Measurements from ENCODE around the gene PLEKHD1. TPM values are rescaled to one million over a fixed set of nuclear protein-coding genes. Genes with fewer than 3 reads are reported as not detected.

PLEKHD1 gene
- total RNA-seq, 4 donors from 2014 or later, result 0.14 to 0.16 TPM; not detected in 2

- Histone ChIP-seq H3K27ac (no peak overlapping the region), H3K9me3 (no peaks in the 10 kb centered on the region), H3K27me3 (no peaks in the 10 kb centered on the region), H3K36me3 (no peaks in the 10 kb centered on the region), H3K4me1 (peaks cover 0 to 5% (median 0%) of the 10 kb centered on the region in 4 donors), H3K4me3 (no peak overlapping the region)
- intact Hi-C loops (cut with DNase I; ENCODE audit: low total_unique reads) (no loop called here), in situ Hi-C loops (cut with MboI; ENCODE audit: low pct_ligation_motif_present in 1 of 4, low pct_unique_long_range_greater_than_20kb in 1 of 4, low sequenced_read_pairs in 3 of 4) (no loop called here)
- TF ChIP-seq POLR2A (IDR thresholded peaks at IDR 0.05), result no peak
- 83% methylated on average over 9 of the region's 9 CpGs; no CpG with 5 or more reads in 1 of the 2 donors for WGBS, 2 donors (ENCODE audit: low coverage in 1 of 2)
- no peak for DNase-seq
Measured at GRCh38 chr14:69528143-69528542, 43.6 kb downstream of the PLEKHD1 start.

DNA sequence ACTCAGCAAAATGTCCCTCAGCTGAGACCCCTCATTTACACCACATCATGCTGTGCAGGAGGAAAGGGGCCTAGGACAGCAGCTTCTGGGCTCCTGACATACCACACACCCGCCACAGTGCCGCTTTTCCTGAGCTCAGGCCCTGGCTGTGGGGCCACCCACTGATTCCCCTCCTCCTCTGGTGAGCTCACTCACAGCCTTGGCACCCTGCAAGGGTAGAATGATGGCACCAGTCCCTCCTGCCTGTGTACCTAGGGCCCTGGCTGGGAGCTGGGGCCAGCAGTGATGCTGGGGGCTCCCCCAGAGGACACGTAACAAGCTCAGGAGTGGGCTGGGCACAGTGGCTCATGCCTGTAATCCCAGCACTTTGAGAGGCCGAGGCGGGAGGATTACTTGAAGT is 44.4 kb downstream of the PLEKHD1 start:
- WGBS, 2 donors (ENCODE audit: low coverage in 1 of 2), result 86% methylated on average over 5 of the region's 5 CpGs; no CpG with 5 or more reads in 1 of the 2 donors
- H3K4me1 ChIP-seq, result peaks cover 0 to 5% (median 0%) of the 10 kb centered on the region in 4 donors
- in situ Hi-C loops (cut with MboI; ENCODE audit: low pct_ligation_motif_present in 1 of 4, low pct_unique_long_range_greater_than_20kb in 1 of 4, low sequenced_read_pairs in 3 of 4), result no loop called here
- intact Hi-C loops (cut with DNase I; ENCODE audit: low total_unique reads), result no loop called here
- H3K9me3 ChIP-seq, result no peaks in the 10 kb centered on the region
- no peaks in the 10 kb centered on the region for H3K36me3 ChIP-seq
- no peak for TF ChIP-seq CTCF (IDR thresholded peaks at IDR 0.05)
- TF ChIP-seq EP300 (IDR thresholded peaks at IDR 0.05; ENCODE audit: low read depth), result no peak
- TF ChIP-seq POLR2A (IDR thresholded peaks at IDR 0.05), result no peak
- no peak for DNase-seq
- H3K4me3 ChIP-seq, result no peak overlapping the region
- H3K27me3 ChIP-seq, result no peaks in the 10 kb centered on the region
- H3K27ac ChIP-seq, result no peak overlapping the region

DNA sequence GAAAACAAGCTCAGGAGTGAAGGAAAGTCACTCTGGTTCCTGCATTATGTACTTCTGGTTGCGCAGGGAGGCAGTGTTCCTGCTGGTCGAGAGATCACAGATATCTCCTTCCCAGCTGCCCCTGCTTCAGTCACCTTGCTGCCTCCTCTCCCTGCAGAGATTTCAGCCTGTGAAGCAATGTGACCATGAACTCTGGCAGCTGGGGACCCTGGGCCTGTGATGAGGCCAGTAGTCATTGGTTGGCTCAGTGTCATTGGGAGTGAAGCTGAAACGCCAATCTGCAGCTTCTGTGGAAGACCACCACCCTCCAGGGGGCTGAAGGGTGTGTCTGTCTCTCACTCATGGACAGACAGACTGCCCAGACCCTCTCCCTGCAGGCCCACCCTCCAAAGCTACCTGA is 45.0 kb downstream of the PLEKHD1 start:
- intact Hi-C loops (cut with DNase I; ENCODE audit: low total_unique reads) (no loop called here), in situ Hi-C loops (cut with MboI; ENCODE audit: low pct_ligation_motif_present in 1 of 4, low pct_unique_long_range_greater_than_20kb in 1 of 4, low sequenced_read_pairs in 3 of 4) (no loop called here)
- Histone ChIP-seq H3K36me3 (no peaks in the 10 kb centered on the region), H3K27ac (no peak overlapping the region), H3K4me1 (peaks cover 0 to 5% (median 0%) of the 10 kb centered on the region in 4 donors), H3K9me3 (no peaks in the 10 kb centered on the region), H3K4me3 (no peak overlapping the region), H3K27me3 (no peaks in the 10 kb centered on the region)
- no peak for DNase-seq
- WGBS, 2 donors (ENCODE audit: low coverage in 1 of 2), result 60 to 88% methylated on average over 1 to 2 of the region's 3 CpGs
- TF ChIP-seq CTCF (IDR thresholded peaks at IDR 0.05) (no peak), POLR2A (IDR thresholded peaks at IDR 0.05) (no peak), EP300 (IDR thresholded peaks at IDR 0.05; ENCODE audit: low read depth) (no peak), POLR2AphosphoS5 (IDR thresholded peaks at IDR 0.05) (no peak)

DNA sequence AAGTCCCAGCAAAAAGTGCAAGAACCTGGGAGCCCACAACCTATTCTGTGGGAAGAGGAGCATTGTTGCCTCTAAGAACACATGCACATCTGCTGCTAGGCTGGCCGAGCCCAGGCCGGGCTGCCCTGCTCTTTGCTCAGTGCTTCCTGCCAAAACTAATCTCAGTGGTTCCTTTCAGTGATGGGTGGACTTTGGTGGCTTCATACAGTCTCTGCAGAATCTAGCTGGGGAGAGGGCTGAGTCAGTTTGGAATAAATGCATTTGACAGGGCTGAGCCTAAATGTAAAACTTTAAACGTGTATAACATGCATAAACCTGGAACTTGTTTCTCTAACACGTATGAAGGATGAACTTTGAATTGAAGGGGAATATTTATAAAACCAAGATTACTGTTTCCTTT is 45.6 kb downstream of the PLEKHD1 start:
- Histone ChIP-seq H3K27me3 (no peaks in the 10 kb centered on the region), H3K9me3 (no peaks in the 10 kb centered on the region), H3K27ac (no peak overlapping the region), H3K36me3 (no peaks in the 10 kb centered on the region), H3K4me3 (no peak overlapping the region), H3K4me1 (peaks cover 0 to 5% (median 0%) of the 10 kb centered on the region in 4 donors)
- DNase-seq, result no peak
- in situ Hi-C loops (cut with MboI; ENCODE audit: low pct_ligation_motif_present in 1 of 4, low pct_unique_long_range_greater_than_20kb in 1 of 4, low sequenced_read_pairs in 3 of 4), result no loop called here
- 72 to 76% methylated on average over 3 to 4 of the region's 4 CpGs for WGBS, 2 donors (ENCODE audit: low coverage in 1 of 2)
- no peak for TF ChIP-seq EP300 (IDR thresholded peaks at IDR 0.05; ENCODE audit: low read depth)
- TF ChIP-seq POLR2A (IDR thresholded peaks at IDR 0.05), result no peak
- TF ChIP-seq CTCF (IDR thresholded peaks at IDR 0.05), result no peak
- no peak for TF ChIP-seq POLR2AphosphoS5 (IDR thresholded peaks at IDR 0.05)
- intact Hi-C loops (cut with DNase I; ENCODE audit: low total_unique reads), result no loop called here

DNA sequence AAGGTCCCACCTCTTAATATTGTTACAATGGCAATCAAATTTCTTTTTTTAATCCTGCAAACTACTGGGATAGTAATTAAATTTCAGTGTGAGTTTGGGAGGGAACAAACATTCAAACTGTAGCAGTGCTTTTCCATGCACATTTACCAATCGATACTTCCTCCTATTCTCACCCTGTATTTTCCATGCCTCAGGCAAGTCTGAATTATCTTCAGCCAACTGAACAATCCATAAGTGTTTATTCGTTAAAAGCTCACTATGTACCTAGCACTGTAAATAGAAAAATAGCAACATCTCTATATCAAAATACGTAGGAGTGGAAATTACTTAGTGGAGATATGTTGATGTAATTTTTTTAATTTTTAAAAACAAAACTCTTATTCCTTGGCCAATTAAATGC is 46.6 kb downstream of the PLEKHD1 start:
- Histone ChIP-seq H3K4me1 (peaks cover 0 to 5% (median 0%) of the 10 kb centered on the region in 4 donors), H3K27me3 (peaks cover under 1% of the 10 kb centered on the region), H3K4me3 (no peak overlapping the region), H3K9me3 (no peaks in the 10 kb centered on the region), H3K27ac (no peak overlapping the region), H3K36me3 (no peaks in the 10 kb centered on the region)
- in situ Hi-C loops (cut with MboI; ENCODE audit: low pct_ligation_motif_present in 1 of 4, low pct_unique_long_range_greater_than_20kb in 1 of 4, low sequenced_read_pairs in 3 of 4) (no loop called here), intact Hi-C loops (cut with DNase I; ENCODE audit: low total_unique reads) (no loop called here)
- no peak for TF ChIP-seq POLR2A (IDR thresholded peaks at IDR 0.05)
- TF ChIP-seq POLR2AphosphoS5 (IDR thresholded peaks at IDR 0.05), result no peak
- no peak for TF ChIP-seq CTCF (IDR thresholded peaks at IDR 0.05)
- no peak for TF ChIP-seq EP300 (IDR thresholded peaks at IDR 0.05; ENCODE audit: low read depth)
- 71 to 73% methylated on average over 3 of the region's 3 CpGs for WGBS, 2 donors (ENCODE audit: low coverage in 1 of 2)
- no peak for DNase-seq

Measured in transverse colon (tissue), 4 donors.